HUES48 (cell line): ENCODE data around the gene ESPN.
"Not testable (repeated sequence)": the region's sequence is repeated elsewhere in the genome, so short reads cannot be mapped to it uniquely, and the experiment has no call there.

Experiments used
- H3K27ac ChIP-seq: one replicate; pipeline ENCODE4 v1.7.0; 2013; ENCODE audit warnings: low read depth, low read length, inconsistent platforms
- H3K27me3 ChIP-seq: 2 replicates; pipeline ENCODE4 v1.6.1; 2013; ENCODE audit warnings: mild to moderate bottlenecking, low read length; ENCODE audit not compliant: control insufficient read depth, insufficient read depth
- H3K36me3 ChIP-seq: 2 replicates; pipeline ENCODE4 v1.6.1; 2013; ENCODE audit warnings: low read length; ENCODE audit not compliant: control insufficient read depth, insufficient read depth
- H3K4me1 ChIP-seq: 2 replicates; pipeline ENCODE4 v1.6.1; 2013; ENCODE audit warnings: mild to moderate bottlenecking, low read length; ENCODE audit not compliant: control insufficient read depth, insufficient read depth
- H3K4me3 ChIP-seq: 2 replicates; pipeline ENCODE4 v1.5.1; 2013; ENCODE audit warnings: mild to moderate bottlenecking, low read depth, low read length
- H3K9ac ChIP-seq: 2 replicates; pipeline ENCODE4 v1.6.1; 2013; ENCODE audit warnings: mild to moderate bottlenecking, low read depth, low read length, moderate library complexity
- H3K9me3 ChIP-seq: 2 replicates; pipeline ENCODE4 v1.6.1; 2013; ENCODE audit warnings: low read length; ENCODE audit not compliant: control insufficient read depth, insufficient read depth

Gene ESPN

DNA sequence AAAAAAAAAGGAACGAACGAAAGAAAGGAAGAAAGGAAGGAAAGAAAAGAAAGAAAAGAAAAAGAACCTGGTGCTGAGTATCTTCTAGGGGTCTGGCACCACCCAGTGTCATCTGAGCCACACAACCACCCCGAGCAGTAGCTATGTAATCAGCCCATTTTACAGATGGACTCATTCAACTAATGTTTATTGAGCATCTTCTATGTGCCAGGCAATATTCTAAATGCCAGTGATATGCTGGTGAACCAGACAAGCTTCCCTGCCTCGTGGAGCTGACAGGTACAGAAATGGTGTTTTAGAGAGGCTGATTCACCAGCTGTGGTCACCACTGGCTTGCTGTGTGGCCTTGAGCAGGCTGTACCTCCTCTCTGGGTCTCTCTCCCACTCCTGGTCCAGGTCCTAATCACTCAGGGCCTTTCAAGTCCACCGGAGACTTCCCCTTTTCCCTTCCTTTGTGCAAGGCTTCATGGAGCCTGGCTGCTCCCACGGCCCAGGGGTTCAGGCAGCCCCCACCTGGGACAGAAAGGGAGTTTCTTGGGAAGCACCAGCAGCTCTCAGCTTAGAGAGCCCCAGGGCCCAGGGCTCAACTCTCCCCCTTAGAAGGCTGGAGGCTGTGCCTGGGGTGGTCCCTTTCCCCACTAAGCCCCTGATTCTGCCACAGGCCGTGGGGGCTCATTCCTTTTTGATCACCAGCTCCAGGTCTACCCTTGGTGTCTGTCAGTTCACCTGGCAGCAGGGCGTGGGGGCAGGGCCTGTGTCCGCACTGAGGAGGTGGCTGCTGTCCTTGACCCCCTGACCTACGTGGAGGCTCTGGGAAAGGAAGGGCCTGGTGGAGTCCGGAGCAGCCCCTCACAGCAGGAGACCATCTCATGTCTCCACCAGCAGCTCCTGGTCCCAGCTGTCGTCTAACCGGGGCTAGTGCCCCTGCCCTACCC is 7.3 kb downstream of the ESPN start:
- not testable (repeated sequence) for H3K4me1 ChIP-seq, H3K36me3 ChIP-seq, H3K9ac ChIP-seq, H3K4me3 ChIP-seq, H3K27me3 ChIP-seq, H3K27ac ChIP-seq, H3K9me3 ChIP-seq

DNA sequence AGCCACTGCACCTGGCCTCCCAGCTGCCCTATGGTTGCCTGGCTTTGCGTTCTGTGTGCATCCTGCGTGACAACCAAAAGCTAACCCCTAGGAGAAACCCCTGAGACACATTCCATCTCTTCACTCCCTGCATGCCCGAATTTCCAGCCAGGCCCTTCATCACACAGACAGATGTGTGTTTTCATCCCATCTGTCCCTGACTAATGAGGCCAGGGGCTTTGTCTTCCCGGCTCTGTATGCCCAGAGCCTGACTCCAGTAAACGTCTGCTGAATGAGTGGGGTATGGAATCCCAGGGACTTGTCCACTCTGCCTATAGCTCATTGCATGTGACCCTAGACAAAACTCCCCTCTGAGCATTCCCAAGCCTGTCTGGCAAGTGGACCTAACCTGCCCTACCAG is 9.6 kb downstream of the ESPN start:
- Histone ChIP-seq H3K27me3 (peaks cover 2% of the 10 kb centered on the region), H3K9me3 (no peaks in the 10 kb centered on the region), H3K9ac (no peak overlapping the region), H3K27ac (no peak overlapping the region), H3K4me1 (peaks cover 4% of the 10 kb centered on the region; the same call in 1 of the 2 replicates), H3K4me3 (no peak overlapping the region), H3K36me3 (no peaks in the 10 kb centered on the region)

DNA sequence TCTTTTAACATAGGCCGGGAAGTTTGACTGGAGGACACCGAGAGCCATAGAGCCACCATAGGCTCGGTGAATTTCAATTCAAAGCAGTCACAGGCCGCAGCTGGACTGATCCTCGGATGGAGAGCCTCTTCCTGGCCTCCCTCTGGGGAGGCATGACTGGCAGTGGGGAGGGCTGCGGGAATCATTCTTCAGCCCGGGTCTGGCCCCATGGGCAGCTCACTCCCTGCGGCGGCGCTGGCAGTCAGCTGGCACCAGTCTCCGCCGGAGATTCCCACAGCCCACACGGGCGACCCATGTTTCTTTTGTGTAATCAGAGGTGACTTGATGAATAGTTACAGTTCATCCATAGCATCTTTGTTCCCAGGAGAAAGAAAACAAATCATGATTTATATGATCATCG is 10.6 kb downstream of the ESPN start:
- H3K27me3 ChIP-seq = peaks cover 12% of the 10 kb centered on the region
- no peak overlapping the region for H3K27ac ChIP-seq
- H3K9ac ChIP-seq = no peak overlapping the region
- H3K4me1 ChIP-seq = peaks cover 2% of the 10 kb centered on the region; the same call in 1 of the 2 replicates
- no peaks in the 10 kb centered on the region for H3K36me3 ChIP-seq
- no peak overlapping the region for H3K4me3 ChIP-seq
- no peaks in the 10 kb centered on the region for H3K9me3 ChIP-seq

DNA sequence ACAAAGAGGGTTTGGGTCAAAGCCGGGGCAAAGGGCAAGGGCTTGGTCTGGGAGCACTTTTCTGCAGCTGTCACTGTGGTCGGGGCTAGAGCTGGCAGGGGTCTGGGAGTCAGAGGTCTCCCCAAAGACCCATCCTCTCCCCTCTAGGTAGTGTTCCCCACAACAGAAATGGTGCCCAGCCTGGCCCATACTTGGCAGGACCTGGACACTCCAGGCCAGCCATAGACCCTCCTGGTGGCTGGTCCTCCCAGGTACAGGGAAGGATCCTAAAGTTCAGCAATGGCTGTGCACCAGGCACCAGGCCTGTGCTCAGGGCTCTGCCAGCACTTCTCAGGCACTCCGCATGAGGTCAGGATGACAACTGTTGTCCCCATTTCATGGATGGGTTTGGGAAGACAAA is 11.0 kb downstream of the ESPN start:
- H3K4me3 ChIP-seq = no peak overlapping the region
- H3K36me3 ChIP-seq = no peaks in the 10 kb centered on the region
- H3K4me1 ChIP-seq = no peaks in the 10 kb centered on the region

DNA sequence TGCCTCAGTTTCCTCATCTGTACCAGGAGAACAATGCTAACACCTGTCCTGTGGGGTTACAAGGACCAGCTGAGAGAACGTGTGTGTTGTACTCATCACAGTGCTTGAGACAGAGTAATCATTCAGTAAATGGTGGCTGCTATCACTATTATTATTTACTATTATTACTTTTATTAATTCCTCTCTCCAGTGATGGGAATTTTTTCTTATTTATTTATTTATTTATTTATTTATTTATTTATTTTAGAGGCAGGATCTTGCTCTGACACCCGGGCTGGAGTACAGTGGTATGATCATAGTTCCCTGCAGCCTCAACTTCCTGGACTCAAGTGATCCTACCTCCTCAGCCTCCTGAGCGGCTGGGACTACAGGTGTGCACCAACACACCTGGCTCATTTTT is 11.7 kb downstream of the ESPN start:
- H3K36me3 ChIP-seq, H3K9me3 ChIP-seq, H3K27ac ChIP-seq, H3K4me3 ChIP-seq, H3K4me1 ChIP-seq, H3K9ac ChIP-seq: not testable (repeated sequence)
- peaks cover 18% of the 10 kb centered on the region for H3K27me3 ChIP-seq

More for the DNA sequence above, 11.0 kb downstream of the ESPN start:
- no peaks in the 10 kb centered on the region for H3K9me3 ChIP-seq
- peaks cover 12% of the 10 kb centered on the region for H3K27me3 ChIP-seq
- H3K27ac ChIP-seq = no peak overlapping the region
- no peak overlapping the region for H3K9ac ChIP-seq

DNA sequence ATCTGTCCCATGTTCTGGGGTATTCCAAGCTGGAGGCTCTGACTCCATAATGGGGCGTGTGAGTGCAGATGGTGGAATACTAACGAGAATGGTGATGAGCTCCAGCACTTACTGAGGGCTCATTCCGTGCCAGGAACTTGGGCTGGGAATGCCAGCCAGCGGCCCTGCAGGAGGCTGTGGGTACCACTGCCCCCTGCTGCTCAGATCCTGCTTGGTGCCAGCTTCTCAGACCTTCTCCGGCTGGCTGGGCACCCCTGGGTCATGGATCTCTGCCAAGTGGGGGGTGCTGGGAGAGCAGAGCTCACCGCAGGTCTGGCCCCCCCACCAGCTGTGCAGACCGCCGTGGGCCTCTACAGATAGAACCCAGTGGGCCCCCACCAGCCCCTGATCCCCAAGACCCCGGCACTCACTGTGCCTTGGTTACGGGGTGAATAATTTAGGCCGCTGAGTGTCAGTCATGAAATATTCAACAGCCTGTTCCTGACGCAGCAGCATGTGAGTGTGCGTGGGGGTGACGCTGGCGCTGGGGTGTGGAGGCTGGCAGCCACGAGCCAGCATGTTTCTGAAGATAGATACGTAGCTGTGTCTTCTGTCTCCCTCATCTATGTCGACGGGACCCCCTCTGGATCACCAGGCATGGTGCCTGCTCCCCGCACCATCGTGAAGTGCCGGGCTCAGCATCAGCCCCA is 12.6 kb downstream of the ESPN start:
- not testable (repeated sequence) for H3K27ac ChIP-seq, H3K4me3 ChIP-seq, H3K4me1 ChIP-seq, H3K9me3 ChIP-seq, H3K36me3 ChIP-seq, H3K9ac ChIP-seq
- H3K27me3 ChIP-seq = peaks cover 26% of the 10 kb centered on the region

DNA sequence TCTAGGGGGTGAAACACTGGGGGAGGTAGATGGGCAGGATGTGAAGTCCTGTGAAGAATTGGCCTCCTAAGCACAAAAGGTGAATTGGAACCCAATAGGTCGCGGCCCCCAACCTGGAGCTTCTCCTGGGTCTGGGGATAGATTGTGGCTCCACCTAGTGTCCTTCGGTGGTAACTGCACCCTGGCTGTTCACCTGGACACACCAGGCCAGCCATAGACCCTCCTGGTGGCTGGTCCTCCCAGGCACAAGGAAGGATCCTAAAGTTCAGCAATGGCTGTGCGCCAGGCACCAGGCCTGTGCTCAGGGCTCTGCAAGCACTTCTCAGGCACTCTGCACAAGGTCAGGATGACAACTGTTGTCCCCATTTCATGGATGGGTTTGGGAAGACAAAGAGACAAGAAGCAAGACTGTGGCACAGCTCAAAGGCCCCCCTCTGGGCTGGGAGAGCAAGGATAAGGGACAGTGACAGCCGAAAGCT is 13.5 kb downstream of the ESPN start:
- Histone ChIP-seq H3K36me3 (no peaks in the 10 kb centered on the region), H3K9me3 (no peaks in the 10 kb centered on the region), H3K27ac (no peak overlapping the region), H3K4me1 (no peaks in the 10 kb centered on the region; the same call in 1 of the 2 replicates), H3K4me3 (no peak overlapping the region), H3K27me3 (peaks cover 26% of the 10 kb centered on the region), H3K9ac (no peak overlapping the region)

DNA sequence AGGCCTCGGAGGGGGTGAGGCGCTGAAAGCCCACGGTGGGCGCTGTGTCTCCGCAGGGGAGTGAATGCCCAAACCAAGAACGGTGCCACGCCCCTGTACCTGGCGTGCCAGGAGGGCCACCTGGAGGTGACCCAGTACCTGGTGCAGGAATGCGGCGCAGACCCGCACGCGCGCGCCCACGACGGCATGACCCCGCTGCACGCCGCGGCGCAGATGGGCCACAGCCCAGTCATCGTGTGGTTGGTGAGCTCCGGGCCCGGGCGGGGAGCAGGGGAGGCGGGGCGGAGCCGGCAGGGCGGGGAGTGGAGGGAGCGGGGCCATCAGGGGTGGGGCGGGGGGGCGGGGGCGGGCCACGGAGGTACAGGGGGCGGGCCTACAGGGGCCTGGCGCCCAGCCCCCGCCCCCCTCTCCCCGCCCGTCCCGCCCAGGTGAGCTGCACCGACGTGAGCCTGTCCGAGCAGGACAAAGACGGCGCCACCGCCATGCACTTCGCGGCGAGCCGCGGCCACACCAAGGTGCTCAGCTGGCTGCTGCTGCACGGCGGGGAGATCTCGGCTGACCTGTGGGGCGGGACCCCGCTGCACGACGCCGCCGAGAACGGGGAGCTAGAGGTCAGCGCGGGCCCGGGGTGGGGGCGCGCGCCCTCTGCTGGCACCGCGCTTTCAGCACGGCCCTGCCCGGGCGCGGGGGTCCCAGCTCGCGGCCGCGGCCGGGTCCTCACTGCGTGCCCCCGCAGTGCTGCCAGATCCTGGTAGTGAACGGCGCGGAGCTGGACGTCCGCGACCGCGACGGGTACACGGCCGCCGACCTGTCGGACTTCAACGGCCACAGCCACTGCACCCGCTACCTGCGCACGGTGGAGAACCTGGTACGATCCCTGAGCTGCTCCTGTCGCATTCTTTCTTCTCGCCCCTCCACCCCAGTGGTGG is 15.9 kb downstream of the ESPN start:
- Histone ChIP-seq H3K27me3 (peaks cover 26% of the 10 kb centered on the region), H3K4me3 (peak overlapping the region; percentile 61; the same call in 1 of the 2 replicates), H3K27ac (no peak overlapping the region), H3K36me3 (no peaks in the 10 kb centered on the region), H3K4me1 (no peaks in the 10 kb centered on the region; the same call in 1 of the 2 replicates), H3K9ac (no peak overlapping the region), H3K9me3 (no peaks in the 10 kb centered on the region)

DNA sequence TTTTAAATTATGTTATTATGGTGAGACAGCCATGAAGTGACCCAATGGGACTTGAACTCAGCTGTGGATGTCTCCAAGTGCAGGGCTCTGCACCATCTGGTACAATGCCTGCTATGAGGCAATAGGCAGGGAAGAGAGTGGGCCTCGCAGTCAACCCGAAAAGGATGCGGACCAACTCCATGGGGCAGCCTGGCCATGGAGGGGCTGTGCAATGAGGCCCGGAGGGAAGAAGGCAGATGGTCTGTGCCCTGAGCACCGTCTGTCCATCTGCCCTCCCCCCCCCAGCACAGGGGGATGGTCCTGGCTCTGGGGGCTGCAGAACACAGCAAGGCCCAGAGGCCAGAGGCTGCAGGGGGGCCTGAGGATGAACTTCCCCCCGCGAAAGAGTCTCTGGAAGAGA is 17.0 kb downstream of the ESPN start:
- Histone ChIP-seq H3K9me3 (no peaks in the 10 kb centered on the region), H3K36me3 (no peaks in the 10 kb centered on the region), H3K27me3 (peaks cover 26% of the 10 kb centered on the region), H3K9ac (no peak overlapping the region), H3K4me1 (peaks cover 3% of the 10 kb centered on the region; the same call in 1 of the 2 replicates), H3K4me3 (no peak overlapping the region), H3K27ac (no peak overlapping the region)

DNA sequence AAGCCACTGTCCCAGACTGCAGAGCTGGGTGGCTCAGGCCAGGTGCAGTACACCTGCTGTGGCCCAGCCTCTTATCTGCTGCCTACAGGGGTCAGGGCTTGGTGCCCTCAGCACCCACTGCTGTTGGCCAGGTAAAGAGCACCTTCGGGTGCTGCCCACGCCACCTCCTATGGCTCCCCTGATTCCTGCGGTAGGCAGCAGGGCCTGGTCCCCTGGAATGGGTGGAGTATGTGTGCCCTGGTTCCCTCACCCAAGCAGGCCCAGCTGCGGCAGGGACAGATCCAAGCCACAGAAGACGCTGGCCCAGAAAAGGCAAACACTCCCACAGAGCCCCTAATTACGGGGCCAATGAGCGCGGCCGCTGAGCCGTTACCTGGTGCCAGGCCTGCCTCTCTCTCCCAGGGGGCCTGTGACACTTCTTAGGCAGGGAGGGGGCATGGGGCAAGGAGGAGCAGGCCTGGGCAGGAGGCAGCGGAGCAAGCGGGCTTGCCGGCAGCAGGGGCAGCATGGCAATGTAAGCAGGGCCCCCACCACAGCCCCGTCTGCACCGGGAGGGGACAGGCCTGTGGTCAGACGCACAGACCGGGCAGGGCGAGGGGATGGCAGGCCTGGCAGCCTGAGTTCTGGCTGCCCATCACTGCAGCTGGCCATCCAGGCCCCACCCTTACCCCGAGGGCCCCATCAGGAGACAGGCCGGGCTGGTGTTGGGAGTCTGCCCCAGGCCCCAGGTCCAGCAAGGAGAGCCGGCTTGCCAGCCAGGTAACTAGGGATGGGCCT is 19.0 kb downstream of the ESPN start:
- H3K4me1 ChIP-seq = peaks cover 5% of the 10 kb centered on the region; the same call in 1 of the 2 replicates
- peaks cover 26% of the 10 kb centered on the region for H3K27me3 ChIP-seq
- no peak overlapping the region for H3K4me3 ChIP-seq
- H3K36me3 ChIP-seq = no peaks in the 10 kb centered on the region
- no peak overlapping the region for H3K9ac ChIP-seq
- no peak overlapping the region for H3K27ac ChIP-seq
- no peaks in the 10 kb centered on the region for H3K9me3 ChIP-seq
